ENCODE measurements around the gene SLC18B1.
"Not testable (repeated sequence)": the region's sequence is repeated elsewhere in the genome, so short reads cannot be mapped to it uniquely, and the experiment has no call there.

The SLC18B1 gene

DNA sequence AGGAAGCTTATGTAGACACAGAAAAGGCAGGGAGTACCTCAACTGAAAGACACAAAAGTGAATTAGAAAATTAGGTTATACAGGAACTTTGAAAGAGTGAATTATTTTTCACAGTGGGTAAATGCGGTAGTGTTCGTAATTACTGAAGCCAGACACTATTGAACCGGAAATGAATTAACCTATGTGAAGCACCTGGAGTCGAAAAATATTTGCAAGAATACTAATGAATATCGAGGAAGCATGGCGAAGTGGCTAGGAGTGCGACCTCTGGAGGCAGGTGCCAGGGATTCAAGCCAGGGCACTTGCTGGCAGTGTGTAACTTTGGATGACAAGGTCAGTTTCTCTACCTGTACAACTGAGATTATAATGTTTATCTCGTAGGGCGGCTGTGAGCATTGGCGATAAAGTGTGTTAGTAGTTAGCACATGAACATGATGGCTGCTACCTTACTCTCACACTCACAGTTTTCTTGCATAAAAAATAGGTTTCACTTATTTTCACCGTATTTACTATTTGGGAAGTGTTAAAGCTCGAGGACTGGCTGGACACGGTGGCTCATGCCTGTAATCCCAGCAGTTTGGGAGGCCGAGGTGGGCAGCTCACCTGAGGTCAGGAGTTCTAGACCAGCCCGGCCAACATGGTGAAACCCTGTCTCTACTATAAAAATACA lies 567 bp upstream of the SLC18B1 start:
- peak; percentile 56 to 85 for DNase-seq

DNA sequence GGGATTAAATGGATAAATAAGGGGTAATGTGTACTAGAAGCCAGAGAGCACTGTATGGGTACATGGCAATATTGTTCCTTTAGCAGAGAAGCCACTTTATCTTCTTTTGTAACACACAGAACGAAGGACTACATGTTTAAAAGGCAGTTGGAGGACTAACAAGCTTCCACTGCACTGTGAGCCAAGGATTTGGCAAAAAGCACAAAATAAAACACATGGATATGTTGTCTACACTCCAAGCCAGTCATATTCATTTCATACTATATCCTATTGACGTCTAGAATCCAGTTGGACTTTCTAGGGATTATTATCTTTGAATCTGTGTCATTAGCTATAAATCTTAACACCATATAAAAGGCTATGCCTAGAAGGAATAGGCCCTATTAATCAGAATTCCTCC lies 3.0 kb downstream of the SLC18B1 start:
- DNase-seq, result no peak

DNA sequence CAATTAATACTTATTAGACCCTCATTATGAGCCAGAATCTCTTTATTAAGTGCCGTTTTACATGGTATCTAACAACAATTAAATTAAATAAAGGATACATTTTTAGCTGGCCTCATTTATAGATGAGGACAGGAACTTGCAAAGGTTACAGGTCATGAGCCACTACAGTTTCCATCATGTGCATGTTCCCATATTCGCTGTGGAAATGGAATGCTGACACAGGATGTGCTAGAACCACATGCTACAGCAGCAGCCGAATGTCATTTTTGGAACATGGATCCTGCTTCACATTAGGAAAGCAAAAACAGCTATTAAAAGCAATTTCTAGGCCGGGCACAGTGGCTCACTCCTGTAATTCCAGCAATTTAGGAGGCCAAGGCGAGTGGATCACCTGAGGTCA lies 5.9 kb downstream of the SLC18B1 start:
- no peak for DNase-seq

DNA sequence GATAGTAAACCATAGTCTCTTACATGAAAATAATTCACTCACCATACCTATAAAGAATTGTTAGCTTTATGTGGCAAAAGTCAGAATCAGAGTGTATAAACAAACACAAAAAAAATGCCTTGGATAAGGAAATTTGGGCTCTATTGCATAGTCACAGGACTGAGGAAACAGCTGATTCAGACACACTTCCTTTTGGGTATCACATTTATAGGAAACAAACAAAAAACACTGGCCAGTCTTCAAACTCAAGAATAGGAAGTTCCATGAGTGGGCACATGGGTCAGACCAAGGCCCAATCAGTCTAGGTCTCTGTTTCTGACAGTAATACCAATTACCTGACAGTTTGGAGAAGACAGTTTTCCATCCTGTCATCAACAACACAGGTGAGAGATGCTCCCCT lies 8.0 kb downstream of the SLC18B1 start:
- DNase-seq, result no peak

DNA sequence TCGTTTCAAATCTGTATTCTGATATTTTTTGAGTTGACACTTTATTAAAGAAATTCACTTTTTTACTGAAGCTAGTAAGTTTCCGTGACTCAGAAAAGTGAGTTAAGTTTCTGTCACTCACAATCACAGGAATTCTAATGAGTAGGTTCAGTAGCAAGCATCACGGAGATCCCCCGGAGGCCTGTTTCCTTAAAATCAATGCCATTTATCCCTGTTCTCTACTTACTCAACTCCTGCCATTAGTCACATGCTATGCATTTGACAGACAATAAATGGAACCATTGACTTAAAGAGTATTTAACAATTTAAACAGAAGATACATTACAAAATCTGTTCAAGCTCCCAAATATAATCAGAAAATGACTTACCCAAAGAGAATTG lies 9.1 kb downstream of the SLC18B1 start:
- no peak for DNase-seq

DNA sequence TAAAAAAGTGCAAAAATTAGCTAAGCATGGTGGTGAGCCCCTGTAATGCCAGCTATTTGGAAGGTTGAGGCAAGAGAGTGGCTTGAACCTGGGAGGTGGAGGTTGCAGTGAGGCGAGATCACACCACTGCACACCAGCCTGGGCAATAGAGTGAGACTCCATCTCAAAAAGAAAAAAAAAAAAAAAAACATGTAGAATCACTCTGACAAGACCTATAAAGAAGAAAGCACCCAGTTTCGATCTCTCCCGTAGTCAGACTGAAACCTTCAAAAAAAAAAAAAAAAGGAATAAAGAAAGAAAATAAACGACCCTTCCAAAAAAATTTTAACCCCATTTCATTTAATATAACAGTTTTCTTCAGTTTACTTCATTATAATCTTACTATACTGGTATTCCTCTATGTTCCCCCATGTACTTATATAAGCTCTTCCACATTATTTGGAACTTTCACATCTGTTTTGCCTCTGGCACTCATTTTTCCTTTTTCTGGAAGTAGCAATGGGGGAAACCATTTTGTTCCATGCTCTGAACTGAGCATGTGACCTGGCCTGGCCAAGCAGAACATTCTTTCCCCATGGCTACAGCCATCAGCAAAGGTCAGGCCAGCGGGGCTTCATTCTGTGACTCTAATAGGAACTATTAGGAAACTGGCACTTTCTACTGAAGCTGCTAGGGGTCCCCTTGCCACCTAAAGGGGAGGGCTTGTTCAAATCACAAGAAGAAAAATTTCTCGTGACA lies 9.6 kb downstream of the SLC18B1 start:
- no peak for DNase-seq

DNA sequence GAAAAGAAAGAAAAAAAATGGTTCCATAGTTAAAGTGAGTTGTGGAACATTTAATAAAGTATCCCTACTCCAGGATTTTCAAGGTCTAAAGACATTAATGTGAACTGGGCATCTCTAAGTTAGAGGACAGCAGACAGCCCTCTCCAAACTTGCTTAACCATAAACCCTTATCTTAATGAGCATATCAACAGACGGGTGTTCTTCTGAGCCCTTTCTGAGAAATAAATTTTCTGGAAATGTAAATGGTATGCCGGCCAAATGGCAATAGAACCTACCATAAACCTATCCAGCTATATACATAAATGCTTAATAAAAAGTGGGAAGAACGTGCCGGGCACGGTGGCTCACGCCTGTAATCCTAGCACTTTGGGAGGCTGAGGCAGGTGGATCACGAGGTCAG lies 12.5 kb downstream of the SLC18B1 start:
- no peak for DNase-seq

DNA sequence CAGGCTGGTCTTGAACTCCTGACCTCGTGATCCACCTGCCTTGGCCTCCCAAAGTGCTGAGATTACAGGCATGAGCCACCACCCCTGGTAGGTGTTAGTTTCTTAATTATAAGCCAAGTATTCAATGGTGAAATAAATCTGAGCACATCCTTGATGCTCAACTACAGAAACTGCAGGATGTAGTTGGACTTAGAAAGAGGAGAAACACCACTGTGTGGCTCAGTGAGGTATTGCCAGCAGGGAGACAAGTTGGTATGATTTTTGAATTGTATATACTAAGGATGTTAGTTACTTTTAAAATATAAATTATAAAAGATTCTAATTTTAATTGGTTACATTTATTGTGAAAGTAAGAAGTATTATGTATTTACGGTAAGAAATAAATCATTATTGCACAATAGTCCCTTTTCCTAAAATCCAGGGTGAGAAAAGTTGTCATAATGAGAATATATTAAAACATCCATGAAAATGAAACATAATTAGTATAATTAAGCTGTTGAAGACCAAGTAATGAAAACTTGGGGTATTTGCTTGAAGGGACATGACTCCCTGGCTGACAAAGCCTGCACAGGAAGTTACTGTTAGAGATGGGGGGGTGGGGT lies 17.6 kb downstream of the SLC18B1 start:
- DNase-seq, result peak in 1 of 2 experiments; percentile 14

DNA sequence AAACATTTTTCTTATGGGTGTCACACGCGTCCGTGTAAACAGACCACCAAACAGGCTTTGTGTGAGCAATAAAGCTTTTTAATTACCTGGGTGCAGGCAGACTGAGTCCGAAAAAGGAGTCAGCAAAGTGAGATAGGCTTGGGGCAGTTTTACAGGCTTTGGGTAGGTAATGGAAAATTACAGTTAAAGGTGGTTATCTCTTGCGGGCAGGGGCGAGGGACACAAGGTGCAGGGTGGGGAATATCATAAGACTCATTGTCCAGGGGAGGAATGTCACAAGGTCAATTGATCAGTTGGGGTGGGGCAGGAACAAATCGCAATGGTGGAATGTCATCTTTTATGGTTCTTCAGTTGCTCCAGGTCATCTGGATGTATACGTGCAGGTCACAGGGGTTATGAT lies 20.6 kb downstream of the SLC18B1 start:
- not testable (repeated sequence) for DNase-seq

DNA sequence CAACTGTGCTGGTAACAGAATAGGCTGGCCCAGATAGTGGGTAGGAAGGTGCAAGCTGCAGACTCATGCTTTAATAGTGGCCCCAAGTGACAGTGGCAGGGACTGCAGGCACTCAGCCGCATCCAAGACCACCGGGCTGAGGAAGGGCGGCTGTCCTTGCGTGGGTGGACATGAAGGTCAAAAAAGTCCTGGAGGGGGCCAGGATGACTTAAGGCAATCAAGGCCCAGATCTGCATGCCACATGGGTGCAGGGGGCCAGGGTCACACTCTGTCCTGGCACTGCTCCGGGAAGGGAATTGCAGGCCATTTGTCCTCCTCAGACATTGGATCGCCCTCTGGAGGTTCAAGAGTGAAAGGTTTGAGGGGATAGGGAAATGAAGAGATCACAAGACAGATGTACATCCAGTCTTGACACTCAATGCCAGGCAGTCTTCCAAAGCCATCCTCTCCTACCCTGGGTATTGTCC lies 30.4 kb downstream of the SLC18B1 start:
- peak in 1 of 2 experiments; percentile 22 for DNase-seq

DNA sequence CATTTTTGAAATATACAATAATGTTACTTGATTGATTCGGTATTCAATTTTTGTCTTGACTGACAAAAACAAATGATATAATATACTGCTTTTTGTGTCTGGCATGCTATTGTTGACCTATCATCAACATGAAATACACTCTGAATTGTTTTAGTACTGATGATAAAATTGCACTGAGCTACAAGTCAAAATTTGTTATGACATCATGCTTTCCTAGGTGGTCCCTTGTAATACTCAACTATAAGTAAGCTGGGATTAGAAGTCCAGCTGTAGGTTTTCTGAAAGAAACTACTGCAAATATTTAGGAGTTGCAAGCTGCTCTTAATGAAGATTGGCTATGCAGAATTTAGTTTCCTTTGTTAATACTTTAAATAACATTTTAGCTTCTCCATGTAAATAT lies 32.9 kb downstream of the SLC18B1 start:
- no peak for DNase-seq

DNA sequence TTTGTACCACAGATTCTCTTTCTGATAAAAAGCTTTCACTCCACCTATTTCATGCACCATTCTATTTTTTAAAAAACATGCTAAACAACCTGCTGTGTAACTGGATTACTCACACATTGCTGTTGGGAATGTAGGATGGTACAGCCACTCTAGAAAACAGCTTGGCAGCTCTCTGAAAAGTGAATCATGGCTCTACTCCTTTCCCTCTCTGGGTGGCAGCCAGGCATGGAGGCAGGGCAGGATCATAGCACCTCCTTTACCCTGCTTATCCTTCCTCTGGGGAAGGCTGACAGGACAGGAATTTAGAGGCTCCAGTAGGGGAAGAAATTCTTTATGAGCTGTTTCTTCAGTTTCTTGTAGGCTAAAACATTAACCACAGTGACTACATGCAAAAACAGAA lies 34.1 kb downstream of the SLC18B1 start:
- DNase-seq, result no peak

DNA sequence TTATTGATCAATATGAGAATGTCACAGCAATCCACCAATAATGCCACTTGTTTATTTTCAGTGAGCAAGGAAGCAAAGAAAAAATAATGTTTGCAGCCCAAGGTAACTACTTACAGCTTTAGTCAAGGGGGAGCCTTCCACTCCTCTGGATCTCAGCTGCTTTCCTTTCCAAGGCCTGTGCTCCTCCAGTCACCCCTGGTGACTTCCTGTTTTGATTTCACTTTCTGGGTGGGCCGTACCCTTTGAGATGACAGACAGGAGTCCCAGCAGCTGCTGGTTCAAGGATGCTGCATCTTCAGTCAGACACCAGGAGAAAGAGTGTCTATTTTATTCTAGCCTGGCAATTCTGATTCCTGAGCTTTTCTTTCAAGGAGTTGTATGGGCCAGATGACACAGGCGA lies 35.2 kb downstream of the SLC18B1 start:
- DNase-seq, result no peak

DNA sequence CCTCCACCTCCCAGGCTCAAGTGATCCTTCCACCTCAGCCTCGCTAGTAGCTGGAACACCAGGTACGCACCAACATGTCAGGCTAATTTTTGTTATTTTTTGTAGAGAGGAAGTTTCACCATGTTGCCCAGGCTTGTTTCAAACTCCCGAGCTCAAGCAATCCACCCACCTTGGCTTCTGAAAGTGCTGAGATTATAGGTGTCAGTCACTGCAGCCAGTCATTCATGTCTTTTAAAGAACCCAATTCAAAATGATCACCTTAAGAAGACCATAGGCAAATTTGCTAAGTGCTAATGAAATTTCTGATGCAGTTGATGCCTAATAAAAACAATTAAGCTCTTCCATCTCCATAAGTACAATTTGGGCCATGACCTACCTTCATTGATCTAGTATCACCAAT lies 38.2 kb downstream of the SLC18B1 start:
- no peak for DNase-seq

DNA sequence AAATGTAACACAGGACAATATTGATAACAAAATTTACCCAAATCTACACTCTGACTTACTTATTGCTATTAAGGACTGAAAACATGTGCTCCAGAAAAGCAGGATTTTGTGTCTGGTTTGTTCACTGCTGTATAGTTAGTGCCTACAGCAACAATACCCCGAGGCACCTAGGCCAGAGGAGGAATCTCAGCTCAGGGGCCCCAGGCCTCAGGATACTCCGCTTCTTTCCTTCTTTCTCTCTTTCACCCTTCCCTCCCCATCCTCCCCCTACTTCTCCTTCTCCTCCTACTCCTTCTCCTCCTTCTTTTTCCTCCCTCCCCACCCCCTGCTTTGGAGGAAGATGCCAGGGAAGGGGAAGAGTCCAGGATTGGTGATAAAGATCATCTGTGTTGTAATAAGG lies 39.7 kb downstream of the SLC18B1 start:
- DNase-seq, result no peak

DNA sequence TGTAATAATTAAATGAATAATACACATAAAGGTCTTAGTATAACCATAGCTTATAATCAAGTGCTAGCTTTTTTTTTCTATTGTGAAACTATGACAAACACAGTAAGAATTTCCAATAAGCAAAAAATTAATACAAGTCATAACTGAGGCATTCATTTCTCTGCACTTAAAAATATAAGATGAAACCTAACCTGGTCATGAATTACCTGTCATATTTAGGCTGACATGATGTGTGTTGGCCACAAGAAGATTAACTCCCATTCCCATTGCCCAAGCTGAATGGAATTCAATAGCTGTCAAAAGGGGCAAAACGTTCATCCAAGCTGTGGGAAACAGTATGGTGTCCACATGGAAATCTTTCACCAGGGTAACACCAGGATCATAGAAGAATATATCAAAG lies 46.2 kb downstream of the SLC18B1 start:
- DNase-seq, result no peak

DNA sequence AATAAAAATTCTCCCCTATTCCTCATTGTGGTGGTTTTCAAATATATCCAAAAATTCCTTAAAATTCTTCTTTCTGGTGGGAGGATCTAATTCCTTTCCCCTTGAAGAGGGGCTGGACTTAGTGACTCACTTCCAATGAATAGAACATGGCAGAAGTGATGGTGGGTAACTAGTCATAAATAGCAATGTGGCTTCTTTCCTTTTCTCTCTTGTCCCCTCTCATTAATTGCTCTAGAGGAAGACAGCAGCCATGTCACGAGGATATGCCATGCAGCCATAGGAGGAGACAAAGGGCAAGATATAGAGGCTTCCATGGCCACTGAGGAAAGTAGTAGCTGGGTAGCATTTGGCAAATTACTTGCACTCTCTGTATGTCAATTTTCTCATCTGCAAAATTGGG lies 46.6 kb downstream of the SLC18B1 start:
- DNase-seq, result no peak

DNA sequence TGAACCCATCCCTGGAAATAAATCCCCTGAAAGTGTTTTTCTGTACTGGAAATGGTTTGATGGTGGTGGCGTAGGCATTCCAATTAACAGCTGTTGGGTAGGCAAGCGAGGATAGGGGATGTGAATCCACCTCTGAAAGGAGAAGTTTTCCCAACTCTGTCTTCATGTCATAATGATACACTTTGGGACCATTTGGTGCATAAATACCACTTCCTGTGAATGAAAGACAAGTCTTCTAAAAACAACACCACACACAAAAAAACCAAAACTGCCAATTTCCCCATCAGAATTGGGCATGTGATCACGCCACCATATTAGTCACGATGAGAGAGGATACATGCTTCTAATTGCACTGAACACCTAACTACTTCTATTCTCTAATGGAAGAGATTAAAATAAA lies 47.1 kb downstream of the SLC18B1 start:
- DNase-seq, result no peak

DNA sequence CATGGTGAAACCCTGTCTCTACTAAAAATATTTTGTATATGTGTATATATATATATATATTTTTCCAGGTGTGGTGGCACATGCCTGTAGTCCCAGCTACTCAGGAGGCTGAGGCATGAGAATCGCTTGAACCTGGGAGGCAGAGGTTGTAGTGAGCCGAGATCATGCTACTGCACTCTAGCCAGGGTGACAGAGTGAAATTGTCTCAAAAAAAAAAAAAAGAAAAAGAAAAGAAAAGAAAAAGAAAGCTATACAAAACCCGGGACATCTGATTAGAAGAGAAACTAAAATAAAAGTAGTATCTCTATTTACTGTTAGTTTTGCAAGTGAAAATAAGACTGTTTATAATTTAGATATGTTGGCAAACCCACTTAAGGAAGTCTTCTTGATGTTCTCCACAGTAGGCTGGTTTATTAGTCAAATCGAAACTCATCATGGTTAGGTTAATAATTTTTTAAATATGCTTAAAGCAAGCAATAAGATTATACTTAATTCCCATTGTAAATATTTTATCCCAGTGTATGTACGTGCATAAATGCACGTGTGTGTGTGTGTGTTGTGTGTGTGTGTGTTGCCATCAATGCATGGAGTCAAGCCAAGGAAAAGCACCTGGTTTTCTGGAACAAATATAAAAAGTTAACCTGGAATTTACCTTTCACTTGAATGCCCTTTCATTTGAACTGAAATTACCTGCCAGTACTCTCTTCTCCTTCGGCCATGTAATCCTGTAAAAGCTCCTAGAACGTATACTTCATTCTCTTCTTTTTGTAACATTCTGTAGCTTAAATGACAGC lies 47.8 kb downstream of the SLC18B1 start:
- no peak for DNase-seq

DNA sequence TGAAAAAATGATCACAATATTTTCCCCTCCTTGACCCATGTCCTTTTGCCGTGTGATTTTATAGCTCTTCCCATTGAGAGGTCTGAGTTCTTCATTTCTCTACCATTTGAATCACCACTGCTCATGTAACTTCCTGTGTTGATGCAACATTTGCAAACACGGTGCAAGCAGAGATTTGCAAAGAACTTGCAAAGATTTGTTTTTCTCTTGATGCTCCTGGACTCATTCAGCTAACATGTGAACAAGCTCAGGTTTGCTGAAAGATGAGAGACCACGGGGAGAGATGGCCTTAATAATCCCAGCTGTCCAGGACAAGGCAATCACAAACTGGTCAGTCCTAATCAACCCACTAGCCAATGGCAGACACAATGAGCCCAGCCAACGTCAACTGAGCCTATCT lies 49.3 kb downstream of the SLC18B1 start:
- no peak for DNase-seq

DNA sequence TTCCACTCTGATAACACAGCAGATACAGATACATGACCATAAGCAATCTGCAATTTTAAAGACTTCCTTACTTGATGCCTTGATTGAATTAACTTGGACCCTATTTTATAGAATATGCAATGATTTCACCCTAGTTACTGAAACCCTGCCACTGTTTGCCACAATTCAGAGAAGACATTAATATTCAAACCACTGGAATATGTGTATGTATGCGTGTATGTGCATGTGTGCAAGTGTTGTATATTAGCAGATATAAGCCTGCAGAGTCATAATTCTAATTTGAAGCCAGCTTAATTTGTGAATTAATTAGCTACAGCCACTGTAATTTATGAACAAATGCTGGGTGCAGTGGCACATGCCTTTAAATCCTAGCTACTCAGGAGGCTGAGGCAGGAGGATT lies 50.0 kb downstream of the SLC18B1 start:
- no peak for DNase-seq

DNA sequence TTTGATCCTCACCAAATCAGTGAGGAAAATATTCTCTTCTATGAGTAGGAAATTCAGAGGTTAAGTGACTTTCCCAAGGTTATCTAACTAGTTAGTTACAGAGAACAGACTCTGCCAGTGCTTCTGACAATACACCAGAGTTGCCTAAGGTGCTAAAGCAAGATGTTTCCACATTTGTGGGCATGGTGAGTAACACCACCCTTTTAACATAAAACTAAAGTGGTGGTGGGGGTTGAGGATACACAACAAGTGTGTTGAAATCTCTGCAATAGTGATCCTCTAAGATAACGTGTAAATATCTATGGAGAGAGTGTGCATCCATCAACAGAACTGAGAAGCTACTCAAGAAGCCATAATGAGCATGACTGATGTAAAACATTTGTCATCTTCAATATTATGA lies 52.4 kb downstream of the SLC18B1 start:
- no peak for DNase-seq

DNA sequence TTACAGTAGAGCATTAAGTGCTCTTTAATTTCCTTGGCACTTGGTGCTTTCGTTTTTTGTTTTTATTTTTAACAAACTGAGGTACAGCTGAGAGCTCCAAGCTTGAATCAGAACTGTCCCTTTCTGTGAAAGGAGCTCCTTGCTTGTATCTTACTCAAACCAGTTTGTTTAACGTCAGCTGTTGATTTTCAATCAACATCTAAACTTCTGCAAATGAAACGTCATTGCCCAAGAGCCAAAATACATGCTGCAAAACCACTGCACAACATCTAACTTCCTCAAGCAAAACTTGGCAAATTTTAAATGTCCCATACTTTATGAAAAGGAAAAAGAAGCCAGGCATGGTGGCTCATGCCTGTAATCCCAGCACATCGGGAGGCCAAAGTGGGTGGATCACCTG lies 55.9 kb downstream of the SLC18B1 start:
- no peak for DNase-seq

DNA sequence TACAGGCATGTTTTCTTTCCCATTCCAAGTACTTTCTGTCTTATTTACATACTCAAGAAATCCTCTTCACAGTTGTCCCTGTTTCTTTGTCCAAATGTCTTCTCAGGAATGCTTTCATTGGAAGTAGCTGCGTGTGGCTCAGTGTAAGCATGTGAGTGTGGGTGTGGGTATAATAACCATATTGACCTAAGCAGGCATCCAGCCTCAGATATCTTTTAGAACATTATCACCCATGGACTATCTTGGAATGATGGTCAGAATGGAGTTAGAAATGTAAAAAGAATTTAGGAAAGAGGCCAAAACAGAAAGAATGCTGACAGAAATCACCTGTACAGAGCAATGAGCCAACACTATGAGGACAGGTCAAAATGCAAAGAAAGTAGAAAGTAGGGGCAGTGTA lies 57.2 kb downstream of the SLC18B1 start:
- DNase-seq, result no peak
